ENCODE measurements around the gene ANKRD62.

DNA sequence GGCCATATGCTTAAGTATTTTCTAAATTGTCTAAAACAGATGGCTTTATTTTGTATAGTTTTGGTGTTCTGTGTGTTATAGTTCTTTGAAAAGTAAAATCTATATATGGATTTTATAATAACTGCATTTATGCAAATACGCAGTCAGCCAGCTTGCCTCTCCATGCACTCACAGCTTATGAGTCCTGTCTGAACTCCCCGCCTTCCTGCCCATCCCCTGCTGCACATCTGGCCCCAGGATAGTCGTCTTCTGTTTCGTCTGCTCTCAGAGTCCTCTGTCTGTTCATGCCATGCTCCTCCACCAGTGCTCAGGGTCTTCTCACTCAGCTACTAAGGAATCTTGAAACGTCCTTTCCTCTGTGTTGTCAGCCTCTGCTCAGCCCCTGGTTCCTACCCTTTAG is 28.2 kb upstream of the ANKRD62 start:
- TF ChIP-seq, protein P1, sequence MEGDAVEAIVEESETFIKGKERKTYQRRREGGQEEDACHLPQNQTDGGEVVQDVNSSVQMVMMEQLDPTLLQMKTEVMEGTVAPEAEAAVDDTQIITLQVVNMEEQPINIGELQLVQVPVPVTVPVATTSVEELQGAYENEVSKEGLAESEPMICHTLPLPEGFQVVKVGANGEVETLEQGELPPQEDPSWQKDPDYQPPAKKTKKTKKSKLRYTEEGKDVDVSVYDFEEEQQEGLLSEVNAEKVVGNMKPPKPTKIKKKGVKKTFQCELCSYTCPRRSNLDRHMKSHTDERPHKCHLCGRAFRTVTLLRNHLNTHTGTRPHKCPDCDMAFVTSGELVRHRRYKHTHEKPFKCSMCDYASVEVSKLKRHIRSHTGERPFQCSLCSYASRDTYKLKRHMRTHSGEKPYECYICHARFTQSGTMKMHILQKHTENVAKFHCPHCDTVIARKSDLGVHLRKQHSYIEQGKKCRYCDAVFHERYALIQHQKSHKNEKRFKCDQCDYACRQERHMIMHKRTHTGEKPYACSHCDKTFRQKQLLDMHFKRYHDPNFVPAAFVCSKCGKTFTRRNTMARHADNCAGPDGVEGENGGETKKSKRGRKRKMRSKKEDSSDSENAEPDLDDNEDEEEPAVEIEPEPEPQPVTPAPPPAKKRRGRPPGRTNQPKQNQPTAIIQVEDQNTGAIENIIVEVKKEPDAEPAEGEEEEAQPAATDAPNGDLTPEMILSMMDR (IDR thresholded peaks at IDR 0.05; ENCODE audit: insufficient read depth, low read length, poor library complexity, severe bottlenecking) = no peak
- no peak for TF ChIP-seq EZH2phosphoT487 (conservative IDR thresholded peaks at IDR 0.05; ENCODE audit: low read length)
